OCI-LY1 (cell line): ENCODE data around the gene ZNF165.

Experiments used
- CTCF ChIP-seq: fragments of 200-600 bp; sonication (generic), shearing (Covaris generic); IDR thresholded peaks from 2 replicates; pipeline ENCODE4 v1.5.1; 2017; ENCODE audit warnings: mild to moderate bottlenecking, antibody characterized with exemption, low read length, moderate library complexity, mixed read lengths
- EZH2 ChIP-seq: fragments of 200-600 bp; sonication (generic), shearing (Covaris generic); IDR thresholded peaks from 2 replicates; pipeline ENCODE4 v1.8.0; 2017; ENCODE audit warnings: borderline replicate concordance, mixed run types, mild to moderate bottlenecking, antibody characterized with exemption, low read length, moderate library complexity, mixed read lengths

GRCh38 chr6:28115799-28116198 is 35.4 kb downstream of the ZNF165 start:
- TF ChIP-seq CTCF = no peak
- TF ChIP-seq EZH2 = no peak
